SK-N-MC (cell line): ENCODE data around the gene ADCY7.

Experiments used
- EZH2 ChIP-seq: fragments of 200-600 bp; sonication (generic); IDR thresholded peaks from one replicate; pipeline ENCODE4 v1.6.1; 2017; ENCODE audit warnings: antibody characterized with exemption
- POLR2AphosphoS5 ChIP-seq: IDR thresholded peaks from 2 replicates; pipeline ENCODE4 v1.6.1; 2012; ENCODE audit warnings: mild to moderate bottlenecking, low read depth, low read length, borderline replicate concordance

DNA sequence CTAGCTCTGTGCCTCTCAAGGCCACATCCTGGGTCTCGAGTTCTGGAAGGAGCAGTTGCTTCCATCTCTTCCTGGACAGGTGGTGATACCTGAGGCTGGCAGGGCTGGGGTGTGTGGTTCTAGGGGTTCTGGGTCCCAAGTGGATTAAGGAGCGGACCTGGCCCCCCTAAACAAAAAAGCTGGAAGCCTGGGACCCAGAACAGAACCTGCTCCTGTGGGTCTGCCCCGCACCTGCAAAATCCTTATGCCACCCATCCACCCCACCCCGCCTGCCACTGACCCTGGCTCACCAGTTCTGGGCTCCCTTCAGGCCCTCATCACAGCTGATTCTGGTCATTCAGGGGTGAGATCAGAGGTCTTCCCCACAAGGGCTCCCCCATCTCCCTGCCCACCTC, 44.8 kb downstream of the ADCY7 start:
- TF ChIP-seq EZH2 (no peak), POLR2AphosphoS5 (no peak)
